ENCODE measurements around the gene EFNA5. TPM values are rescaled to one million over a fixed set of nuclear protein-coding genes. Genes with fewer than 3 reads are reported as not detected.

Gene EFNA5
- polyA plus RNA-seq, 3 donors: 0.01 TPM; not detected in 2

- WGBS (ENCODE audit: insufficient coverage): no CpG with 5 or more reads among the region's 3 CpGs
- Mint-ChIP-seq H3K4me3 (no peak overlapping the region), H3K9me3 (peaks cover 0 to 12% (median 6%) of the 10 kb centered on the region in 7 donors), H3K27ac (no peak overlapping the region), H3K27me3 (ENCODE audit: low read depth in 3 of 3) (peaks cover 0 to 2% (median 0%) of the 10 kb centered on the region in 3 donors), H3K36me3 (no peaks in the 10 kb centered on the region), H3K4me1 (no peaks in the 10 kb centered on the region)
- intact Hi-C loops (cut with micrococcal nuclease): no loop called here
- Histone ChIP-seq H2AFZ (ENCODE audit: insufficient read depth, low read depth, low read length, poor library complexity, severe bottlenecking) (no peak overlapping the region), H3K4me1 (ENCODE audit: control insufficient read depth in 1 of 2, insufficient read depth in 2 of 2, low read length in 2 of 2) (no peaks in the 10 kb centered on the region), H3K36me3 (replicated peaks in 1 of 2; ENCODE audit: control insufficient read depth in 1 of 2, insufficient read depth in 2 of 2, low read length in 2 of 2) (no peaks in the 10 kb centered on the region), H3K79me2 (ENCODE audit: insufficient read depth, low read length) (no peaks in the 10 kb centered on the region), H3K9ac (ENCODE audit: insufficient read depth, low read length, poor library complexity, severe bottlenecking) (no peak overlapping the region), H3K27me3 (ENCODE audit: control insufficient read depth in 2 of 2, insufficient read depth in 2 of 2, low read length in 2 of 2) (no peaks in the 10 kb centered on the region), H3K4me2 (replicated peaks; ENCODE audit: extremely low read depth, low read length, poor library complexity, severe bottlenecking) (no peak overlapping the region), H3K4me3 (replicated peaks in 1 of 3; ENCODE audit: low read depth in 2 of 3, low read length in 3 of 3) (no peak overlapping the region), H3K27ac (ENCODE audit: low read depth in 1 of 2, low read length in 2 of 2) (no peak overlapping the region), H3K9me3 (replicated peaks in 1 of 2; ENCODE audit: control insufficient read depth in 1 of 2, insufficient read depth in 1 of 2, low read length in 2 of 2) (peaks cover 0 to 3% of the 10 kb centered on the region in 2 donors), H4K20me1 (ENCODE audit: insufficient read depth, low read length) (no peaks in the 10 kb centered on the region)
- TF ChIP-seq CTCF (IDR thresholded peaks at IDR 0.05): no peak
- no peak for DNase-seq
Measured at GRCh38 chr5:107437154-107437553, 233.6 kb downstream of the EFNA5 start.

- peaks cover 0 to 3% of the 10 kb centered on the region in 2 donors for H3K9me3 ChIP-seq (replicated peaks in 1 of 2; ENCODE audit: control insufficient read depth in 1 of 2, insufficient read depth in 1 of 2, low read length in 2 of 2)
- H4K20me1 ChIP-seq (ENCODE audit: insufficient read depth, low read length): no peaks in the 10 kb centered on the region
- H2AFZ ChIP-seq (ENCODE audit: insufficient read depth, low read depth, low read length, poor library complexity, severe bottlenecking): no peak overlapping the region
- H3K36me3 Mint-ChIP-seq: no peaks in the 10 kb centered on the region
- no peaks in the 10 kb centered on the region for H3K79me2 ChIP-seq (ENCODE audit: insufficient read depth, low read length)
- no peak overlapping the region for H3K4me3 ChIP-seq (replicated peaks in 1 of 3; ENCODE audit: low read depth in 2 of 3, low read length in 3 of 3)
- TF ChIP-seq CTCF (IDR thresholded peaks at IDR 0.05): no peak
- 100% methylated on average over 2 of the region's 4 CpGs for WGBS (ENCODE audit: insufficient coverage)
- no peak overlapping the region for H3K4me2 ChIP-seq (replicated peaks; ENCODE audit: extremely low read depth, low read length, poor library complexity, severe bottlenecking)
- peaks cover 0 to 2% (median 0%) of the 10 kb centered on the region in 3 donors for H3K27me3 Mint-ChIP-seq (ENCODE audit: low read depth in 3 of 3)
- H3K9ac ChIP-seq (ENCODE audit: insufficient read depth, low read length, poor library complexity, severe bottlenecking): no peak overlapping the region
- no peaks in the 10 kb centered on the region for H3K4me1 ChIP-seq (ENCODE audit: control insufficient read depth in 1 of 2, insufficient read depth in 2 of 2, low read length in 2 of 2)
- no peak overlapping the region for H3K27ac ChIP-seq (ENCODE audit: low read depth in 1 of 2, low read length in 2 of 2)
- H3K9me3 Mint-ChIP-seq: peaks cover 0 to 12% (median 6%) of the 10 kb centered on the region in 7 donors
- H3K36me3 ChIP-seq (replicated peaks in 1 of 2; ENCODE audit: control insufficient read depth in 1 of 2, insufficient read depth in 2 of 2, low read length in 2 of 2): no peaks in the 10 kb centered on the region
- no peak for DNase-seq
- no peaks in the 10 kb centered on the region for H3K27me3 ChIP-seq (ENCODE audit: control insufficient read depth in 2 of 2, insufficient read depth in 2 of 2, low read length in 2 of 2)
- H3K4me3 Mint-ChIP-seq: no peak overlapping the region
- intact Hi-C loops (cut with micrococcal nuclease): no loop called here
- H3K27ac Mint-ChIP-seq: peak overlapping the region in 1 of 7 donors; percentile 41
- H3K4me1 Mint-ChIP-seq: no peaks in the 10 kb centered on the region
Measured at GRCh38 chr5:107436201-107436600, 234.5 kb downstream of the EFNA5 start.

Measured in CD14-positive monocyte (primary cell).